Adipocyte (in vitro differentiated cells): ENCODE data around the gene RBM34.

ENCODE experiments used
- DNase-seq: peaks from one replicate; pipeline ENCODE4 v3.0.0-alpha.2; 2015; ENCODE audit warnings: low read depth
- H3K27me3 ChIP-seq: replicated peaks from 2 replicates; pipeline ENCODE4 v1.7.0; 2013; ENCODE audit warnings: mild to moderate bottlenecking, low read length, moderate library complexity; ENCODE audit not compliant: control insufficient read depth, insufficient read depth
- H3K36me3 ChIP-seq: 2 replicates; pipeline ENCODE4 v1.7.0; 2013; ENCODE audit warnings: low read length, mild to moderate bottlenecking, moderate library complexity; ENCODE audit not compliant: control insufficient read depth, insufficient read depth, severe bottlenecking
- H3K4me1 ChIP-seq: 2 replicates; pipeline ENCODE4 v1.7.0; 2013; ENCODE audit warnings: mild to moderate bottlenecking, low read length, moderate library complexity; ENCODE audit not compliant: control insufficient read depth, insufficient read depth
- H3K4me3 ChIP-seq: 2 replicates; pipeline ENCODE4 v1.7.0; 2013; ENCODE audit warnings: mild to moderate bottlenecking, low read length, moderate library complexity
- H3K9ac ChIP-seq: 2 replicates; pipeline ENCODE4 v1.7.0; 2013; ENCODE audit warnings: mild to moderate bottlenecking, low read length, moderate library complexity
- H3K9me3 ChIP-seq: 2 replicates; pipeline ENCODE4 v1.7.0; 2013; ENCODE audit warnings: mild to moderate bottlenecking, low read length, moderate library complexity; ENCODE audit not compliant: control insufficient read depth

The RBM34 gene

DNA sequence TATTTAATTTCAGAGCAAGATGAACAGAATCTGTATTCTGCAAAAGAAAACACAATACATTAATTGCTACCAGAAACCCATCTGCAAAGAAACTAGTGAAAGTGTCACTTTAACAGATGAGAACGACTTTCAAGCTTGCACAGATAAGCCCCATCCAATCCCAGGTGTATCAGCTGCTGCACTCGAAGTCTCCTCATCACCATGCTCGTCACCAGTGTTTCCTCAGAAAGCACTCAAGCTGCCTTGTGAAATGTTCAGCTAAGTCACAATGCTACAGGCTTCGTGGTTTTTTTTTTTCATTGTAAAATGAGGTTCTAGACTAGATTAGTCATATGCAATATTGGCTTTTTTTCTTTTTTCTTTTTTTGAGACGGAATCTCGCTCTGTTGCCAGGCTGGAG is 29.1 kb downstream of the RBM34 start:
- no peak for DNase-seq
- H3K9me3 ChIP-seq, result no peaks in the 10 kb centered on the region
- H3K9ac ChIP-seq, result no peak overlapping the region
- H3K27me3 ChIP-seq, result no peaks in the 10 kb centered on the region
- H3K4me1 ChIP-seq, result peaks cover 20% of the 10 kb centered on the region
- peaks cover 52% of the 10 kb centered on the region for H3K36me3 ChIP-seq
- H3K4me3 ChIP-seq, result no peak overlapping the region

DNA sequence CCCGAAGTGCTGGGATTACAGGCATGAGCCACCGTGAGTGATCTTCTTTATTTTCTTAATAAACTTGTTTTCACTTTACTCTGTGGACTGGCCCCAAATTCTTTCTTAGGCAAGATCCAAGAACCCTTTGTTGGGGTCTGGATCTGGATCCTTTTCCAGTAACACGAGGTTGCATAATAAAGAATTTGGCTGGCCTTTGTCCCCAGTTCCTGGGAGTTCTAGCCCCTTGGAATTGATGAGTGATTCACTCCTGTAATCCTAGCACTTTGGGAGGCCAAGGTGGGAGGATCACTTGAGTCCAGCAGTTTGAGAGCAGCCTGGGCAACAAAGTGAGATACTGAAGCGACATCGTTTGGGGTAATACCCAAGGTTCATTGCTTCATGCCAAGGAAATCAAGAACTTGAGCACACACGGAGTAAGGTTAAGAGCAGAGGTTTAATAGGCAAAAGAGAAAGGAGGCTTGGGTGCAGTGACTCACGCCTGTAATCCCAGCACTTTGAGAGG is 30.2 kb downstream of the RBM34 start:
- peaks cover 50% of the 10 kb centered on the region for H3K36me3 ChIP-seq
- H3K27me3 ChIP-seq, result no peaks in the 10 kb centered on the region
- no peak overlapping the region for H3K9ac ChIP-seq
- no peak overlapping the region for H3K4me3 ChIP-seq
- no peak for DNase-seq
- H3K4me1 ChIP-seq, result peaks cover 8% of the 10 kb centered on the region
- H3K9me3 ChIP-seq, result no peaks in the 10 kb centered on the region

DNA sequence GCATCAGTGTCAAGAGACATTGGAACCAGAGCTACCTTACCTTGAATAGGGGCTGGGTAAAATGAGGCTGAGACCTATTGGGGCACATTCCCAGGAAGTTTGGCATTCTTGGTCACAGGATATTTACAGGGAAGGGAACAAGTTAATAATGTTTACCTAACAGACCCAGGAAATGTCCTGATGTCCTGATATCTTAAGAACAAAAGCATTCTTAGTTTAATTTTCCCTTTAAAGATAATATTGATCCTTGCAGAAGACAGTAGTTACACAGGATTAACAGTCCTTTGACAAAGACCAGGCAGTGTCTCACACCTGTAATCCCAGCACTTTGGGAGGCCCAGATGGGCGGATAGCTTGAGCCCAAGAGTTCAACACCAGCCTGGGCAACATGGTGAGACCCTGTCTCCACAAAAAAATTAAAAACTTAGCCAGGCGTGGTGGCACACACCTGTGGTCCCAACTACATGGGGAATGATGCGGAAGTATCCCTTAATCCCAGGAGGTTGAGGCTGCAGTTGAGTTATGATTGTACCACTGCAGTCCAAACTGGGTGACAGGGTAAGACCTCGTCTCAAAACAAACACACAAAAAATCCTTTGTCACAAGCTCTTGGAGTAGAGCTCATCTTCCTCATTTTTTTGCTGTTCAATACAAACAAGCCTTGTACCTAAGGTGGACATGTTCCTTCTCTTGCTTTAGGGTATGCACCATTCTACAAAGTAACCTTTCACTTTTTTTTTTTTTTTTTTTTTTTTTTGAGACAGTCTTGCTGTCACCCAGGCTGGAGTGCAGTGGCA is 31.1 kb downstream of the RBM34 start:
- Histone ChIP-seq H3K4me3 (no peak overlapping the region), H3K9ac (no peak overlapping the region), H3K4me1 (peaks cover 6% of the 10 kb centered on the region), H3K27me3 (no peaks in the 10 kb centered on the region), H3K9me3 (no peaks in the 10 kb centered on the region), H3K36me3 (peaks cover 41% of the 10 kb centered on the region)
- DNase-seq, result no peak

- DNase-seq, result peak; percentile 99
- Histone ChIP-seq H3K9me3 (no peaks in the 10 kb centered on the region), H3K4me3 (peak within 1 kb of the TSS; percentile 99), H3K36me3 (peaks cover 31% of the 10 kb centered on the region), H3K9ac (peak within 1 kb of the TSS; percentile 99), H3K27me3 (no peaks in the 10 kb centered on the region), H3K4me1 (peaks cover 14% of the 10 kb centered on the region)
Observed at GRCh38 chr1:235128456-235129328, 32.4 kb downstream of the RBM34 start, which contains the start of gene TOMM20. Gene TOMM20, minus strand, starts transcription at chr1:235128837. Its CDS starts 122 bp downstream, at chr1:235128715.

DNA sequence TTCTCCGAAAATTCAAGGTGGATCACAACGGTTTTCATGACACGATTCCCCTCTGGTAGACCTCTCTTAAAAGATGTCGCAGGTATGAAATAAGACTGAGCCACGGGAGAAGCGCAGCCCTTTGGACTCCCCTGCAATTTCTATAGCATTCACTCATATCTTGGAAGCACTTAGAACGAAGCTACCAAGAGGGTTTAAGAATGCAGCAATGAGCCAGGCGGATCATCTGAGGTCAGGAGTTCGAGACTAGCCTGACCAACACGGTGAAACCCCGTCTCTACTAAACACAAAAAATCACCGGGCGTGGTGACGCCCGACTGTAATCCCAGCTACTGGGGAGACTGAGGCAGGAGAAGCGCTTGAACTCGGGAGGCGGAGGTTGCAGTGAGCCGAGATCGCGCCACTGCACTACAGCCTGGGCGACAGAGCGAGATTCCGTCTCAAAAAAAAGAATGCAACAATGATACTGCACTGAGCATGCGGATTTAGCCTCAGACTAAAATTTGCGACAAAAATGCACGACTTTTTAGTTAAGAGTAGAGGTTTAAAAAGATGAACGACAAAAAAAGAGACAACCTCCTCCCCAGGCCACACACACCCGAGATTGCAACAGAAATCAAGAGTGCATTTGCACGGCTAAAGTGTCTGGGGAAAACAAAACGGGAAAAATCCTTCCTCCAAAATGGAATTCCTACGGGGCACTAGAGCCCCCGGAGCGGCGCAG is 33.2 kb downstream of the RBM34 start:
- H3K27me3 ChIP-seq, result no peaks in the 10 kb centered on the region
- peaks cover 23% of the 10 kb centered on the region for H3K36me3 ChIP-seq
- peak overlapping the region; percentile 99 for H3K4me3 ChIP-seq
- peak; percentile 33 for DNase-seq
- no peaks in the 10 kb centered on the region for H3K9me3 ChIP-seq
- H3K4me1 ChIP-seq, result peaks cover 15% of the 10 kb centered on the region
- peak overlapping the region; percentile 99 for H3K9ac ChIP-seq

DNA sequence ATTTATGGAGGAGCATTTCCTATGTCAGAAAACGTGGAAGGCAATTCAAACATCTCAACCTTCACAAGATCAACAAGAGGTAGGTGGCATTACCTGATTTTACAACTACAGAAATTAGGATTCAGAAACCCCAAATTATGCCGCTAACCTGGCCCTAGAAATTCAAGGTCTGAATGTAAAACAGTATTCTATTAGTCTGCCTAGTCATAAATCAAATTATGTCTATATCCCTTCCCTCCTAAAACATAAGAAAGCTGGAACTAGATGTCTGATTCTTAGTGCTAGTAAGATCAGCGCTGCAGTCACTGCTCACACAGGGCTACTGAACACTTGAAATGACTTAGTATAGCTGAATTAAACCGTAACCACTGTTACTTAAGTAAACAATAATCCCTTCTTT is 33.8 kb downstream of the RBM34 start:
- peak overlapping the region; percentile 99 for H3K9ac ChIP-seq
- H3K27me3 ChIP-seq, result no peaks in the 10 kb centered on the region
- H3K4me1 ChIP-seq, result peaks cover 22% of the 10 kb centered on the region
- peak; percentile 25 for DNase-seq
- H3K9me3 ChIP-seq, result no peaks in the 10 kb centered on the region
- H3K4me3 ChIP-seq, result peak overlapping the region; percentile 99
- H3K36me3 ChIP-seq, result peaks cover 17% of the 10 kb centered on the region

DNA sequence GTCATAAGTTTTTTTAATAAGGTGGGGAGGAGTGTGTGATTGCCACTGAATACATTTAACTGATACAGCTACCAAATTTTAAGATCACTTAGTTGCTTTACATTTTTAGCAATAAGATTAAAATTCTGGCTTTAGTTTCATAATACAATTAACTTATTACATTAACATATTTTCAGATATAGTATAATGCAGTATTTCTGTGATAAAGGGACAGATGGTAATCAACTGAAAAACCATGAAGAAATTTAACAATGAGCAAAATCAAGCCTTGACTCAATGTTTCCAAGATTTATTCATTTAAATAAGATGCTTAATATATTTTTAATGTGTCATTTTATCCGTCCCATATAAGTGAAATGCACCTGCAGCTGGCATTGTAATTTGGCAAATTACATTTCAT is 36.4 kb downstream of the RBM34 start:
- no peak overlapping the region for H3K9ac ChIP-seq
- H3K27me3 ChIP-seq, result no peaks in the 10 kb centered on the region
- H3K4me1 ChIP-seq, result peaks cover 25% of the 10 kb centered on the region
- DNase-seq, result no peak
- H3K4me3 ChIP-seq, result no peak overlapping the region
- peaks cover 32% of the 10 kb centered on the region for H3K36me3 ChIP-seq
- no peaks in the 10 kb centered on the region for H3K9me3 ChIP-seq

DNA sequence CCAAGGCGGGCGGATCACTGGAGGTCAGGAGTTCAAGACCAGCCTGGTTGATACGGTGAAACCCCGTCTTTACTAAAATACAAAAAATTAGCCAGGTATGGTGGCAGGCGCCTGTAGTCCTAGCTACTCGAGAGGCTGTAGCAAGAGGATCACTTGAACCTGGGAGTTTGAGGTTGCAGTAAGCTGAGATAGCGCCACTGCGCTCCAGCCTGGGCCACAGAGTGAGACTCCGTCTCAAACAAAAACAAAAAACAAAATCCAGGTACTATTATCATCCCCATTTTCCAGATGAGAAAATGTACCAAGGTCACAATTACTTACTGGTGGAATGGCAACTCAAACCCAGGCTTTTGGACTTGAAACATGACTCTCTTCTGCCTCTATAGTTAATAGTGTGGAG is 36.9 kb downstream of the RBM34 start:
- DNase-seq, result no peak
- Histone ChIP-seq H3K9me3 (no peaks in the 10 kb centered on the region), H3K27me3 (no peaks in the 10 kb centered on the region), H3K36me3 (peaks cover 37% of the 10 kb centered on the region), H3K4me1 (peaks cover 25% of the 10 kb centered on the region), H3K4me3 (no peak overlapping the region), H3K9ac (no peak overlapping the region)

- Histone ChIP-seq H3K4me1 (peaks cover 25% of the 10 kb centered on the region), H3K36me3 (peaks cover 55% of the 10 kb centered on the region), H3K27me3 (no peaks in the 10 kb centered on the region), H3K9me3 (no peaks in the 10 kb centered on the region), H3K4me3 (no peak overlapping the region), H3K9ac (no peak overlapping the region)
- DNase-seq, result peak; percentile 22
Observed at GRCh38 chr1:235122348-235122747, 38.7 kb downstream of the RBM34 start.

GRCh38 chr1:235113183-235113917 is 47.7 kb downstream of the RBM34 start:
- Histone ChIP-seq H3K36me3 (peaks cover 93% of the 10 kb centered on the region), H3K9me3 (no peaks in the 10 kb centered on the region), H3K9ac (no peak overlapping the region), H3K27me3 (no peaks in the 10 kb centered on the region), H3K4me3 (no peak overlapping the region), H3K4me1 (peaks cover 4% of the 10 kb centered on the region)
- no peak for DNase-seq
